BJ (cell line): ENCODE results near the gene RNF26. TPM values are rescaled to one million over a fixed set of nuclear protein-coding genes. Genes with fewer than 3 reads are reported as not detected.

Source experiments
- CTCF ChIA-PET: fragments of 350-600 bp; formaldehyde crosslinking; extraction: SDS; loops from one replicate; lab custom pipeline; 2021; ENCODE audit warnings: antibody characterized with exemption, inconsistent platforms; lab: Yijun Ruan, JAX
- POLR2A ChIA-PET: fragments of 300-600 bp; sonication (Branson Sonifier 250); formaldehyde crosslinking; extraction: SDS; loops from one replicate; lab custom pipeline; 2021; ENCODE audit warnings: antibody characterized with exemption; lab: Charles Lee
- DNase-seq: peaks from one replicate; pipeline ENCODE4 v3.0.0-alpha.2; 2011; ENCODE audit warnings: low read depth
- H3K27me3 ChIP-seq: 2 replicates; pipeline ENCODE4 v1.6.0; 2011; ENCODE audit warnings: low read length; ENCODE audit not compliant: control insufficient read depth, insufficient read depth
- H3K36me3 ChIP-seq: 2 replicates; pipeline ENCODE4 v1.5.1; 2011; ENCODE audit warnings: low read length; ENCODE audit not compliant: control insufficient read depth, insufficient read depth
- H3K4me3 ChIP-seq: 2 replicates; pipeline ENCODE4 v1.5.1; 2011; ENCODE audit warnings: low read depth, mild to moderate bottlenecking, control low read depth, low read length
- CTCF ChIP-seq: IDR thresholded peaks from 2 replicates; pipeline ENCODE4 v1.5.1; 2011; ENCODE audit warnings: low read depth, mild to moderate bottlenecking, control low read depth, inconsistent platforms, low read length, moderate library complexity; ENCODE audit not compliant: insufficient read depth
- polyA plus RNA-seq: library from polyadenylated mRNA; depleted of rRNA; stranded (reverse); fragments of >200 nt; gene quantifications from 2 replicates; pipeline ENCODE4 v1.2.3, GENCODE V29; 2011

Gene RNF26
- polyA plus RNA-seq, 1 experiment, result 65.1 TPM

- TF ChIP-seq CTCF, result no peak
- CTCF ChIA-PET, result interaction anchor here (0.7 to 7.3 kb wide), 4 partner anchors 11 to 139 kb away, joined by 3 to 146 read pairs (median 56); no protein-coding TSS in a partner anchor
- H3K4me3 ChIP-seq, result no peak overlapping the region
- no peaks in the 10 kb centered on the region for H3K27me3 ChIP-seq
- no peak for DNase-seq
- POLR2A ChIA-PET, result no interaction called here
- no peaks in the 10 kb centered on the region; the same call in 1 of the 2 replicates for H3K36me3 ChIP-seq
Measured at GRCh38 chr11:119335655-119336543, 1.6 kb downstream of the RNF26 start.

- POLR2A ChIA-PET, result interaction anchor here (0.5 to 0.6 kb wide), 2 partner anchors 143 to 235 kb away, joined by 3 to 11 read pairs; partner anchors contain the start of gene DPAGT1
- CTCF ChIA-PET, result interaction anchor here (0.6 to 11.5 kb wide), 20 partner anchors 11 to 235 kb away, joined by 3 to 146 read pairs (median 8); partner anchors contain the start of genes DPAGT1, MCAM, MFRP and USP2
- H3K4me3 ChIP-seq, result no peak overlapping the region
Measured at GRCh38 chr11:119336744-119337469, 2.6 kb downstream of the RNF26 start.

GRCh38 chr11:119337581-119338317, 3.4 kb downstream of the RNF26 start:
- H3K36me3 ChIP-seq, result no peaks in the 10 kb centered on the region; the same call in 1 of the 2 replicates
- ChIA-PET POLR2A (interaction anchor here (0.5 to 0.9 kb wide), 7 partner anchors 30 to 253 kb away, joined by 3 to 11 read pairs (median 5); partner anchors contain the start of genes CBL, DPAGT1 and HINFP), CTCF (interaction anchor here (0.5 to 11.5 kb wide), 34 partner anchors 10 to 291 kb away, joined by 3 to 146 read pairs (median 5); partner anchors contain the start of genes DPAGT1, MCAM, MFRP and USP2)
- no peak for DNase-seq
- H3K4me3 ChIP-seq, result peak overlapping the region; percentile 15; the same call in 1 of the 2 replicates
- H3K27me3 ChIP-seq, result peaks cover 1% of the 10 kb centered on the region; the same call in 1 of the 2 replicates
- TF ChIP-seq CTCF, result no peak

More at GRCh38 chr11:119336744-119337469, 2.6 kb downstream of the RNF26 start:
- no peak for DNase-seq
- Histone ChIP-seq H3K27me3 (0 out of 2 replicates have a peak, but pooled peaks cover 1% of the 10 kb centered on the region), H3K36me3 (no peaks in the 10 kb centered on the region; the same call in 1 of the 2 replicates)
- TF ChIP-seq CTCF, result no peak

DNA sequence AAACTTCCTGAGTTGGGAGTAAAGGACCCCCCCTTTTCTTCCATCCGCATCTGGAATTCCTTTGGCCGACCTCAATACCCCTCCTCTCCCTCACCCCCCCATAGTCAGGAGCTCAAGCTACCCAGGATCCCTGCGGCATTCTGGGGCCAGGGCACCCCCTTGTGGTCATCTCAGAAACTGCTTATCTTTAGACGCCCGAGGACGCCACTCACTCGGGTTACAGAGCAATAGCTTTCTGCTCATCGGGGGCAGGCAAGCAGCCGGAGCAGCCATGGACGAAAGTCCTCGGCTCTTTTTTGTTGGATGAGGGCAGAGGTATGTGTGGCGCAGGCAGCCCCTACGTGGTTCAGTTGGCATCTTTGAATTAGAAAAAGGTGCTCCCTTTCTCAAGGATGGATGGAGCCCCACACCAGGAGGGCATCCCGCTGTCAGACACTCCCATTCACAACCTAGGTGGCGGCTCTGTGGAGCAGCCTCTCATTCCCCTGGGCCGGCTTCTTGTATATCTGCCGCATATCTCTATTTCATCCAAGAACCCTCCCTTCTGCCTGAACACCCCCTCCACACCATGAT, 4.1 kb downstream of the RNF26 start:
- ChIA-PET CTCF (interaction anchor here (0.5 to 11.5 kb wide), 34 partner anchors 9 to 291 kb away, joined by 3 to 146 read pairs (median 5); partner anchors contain the start of genes C2CD2L, MCAM, MFRP and USP2), POLR2A (interaction anchor here (0.5 to 0.9 kb wide), 4 partner anchors 30 to 253 kb away, joined by 5 to 7 read pairs (median 5); partner anchors contain the start of gene HINFP)
- H3K4me3 ChIP-seq, result no peak overlapping the region
- H3K36me3 ChIP-seq, result no peaks in the 10 kb centered on the region; the same call in 1 of the 2 replicates
- DNase-seq, result no peak
- peak; percentile 92 for TF ChIP-seq CTCF
- peaks cover 1% of the 10 kb centered on the region; the same call in 1 of the 2 replicates for H3K27me3 ChIP-seq
